ENCODE results near the gene SPEN.
A peak's percentile ranks its signal among the peaks of the same experiment; 100 is the strongest.

Gene SPEN

GRCh38 chr1:15958793-15959192 lies 111.3 kb downstream of the SPEN start (continued):
- TF ChIP-seq TSHZ1 (tag by site-specific recombination; IDR thresholded peaks at IDR 0.05; ENCODE audit: borderline replicate concordance) (peak; percentile 35; the same call in 1 of the 2 replicates), ZFP41 (tag by site-specific recombination; IDR thresholded peaks at IDR 0.05; ENCODE audit: borderline replicate concordance) (no peak), ATF2 (tag by site-specific recombination; IDR thresholded peaks at IDR 0.05; ENCODE audit: low read depth) (peak; percentile 79), BCL11A (tag by site-specific recombination; IDR thresholded peaks at IDR 0.05; ENCODE audit: low read depth) (no peak), ZNF366 (tag by site-specific recombination; conservative IDR thresholded peaks at IDR 0.05) (0 out of 2 replicates have a peak, but pooled peaks have one; percentile 14), ZBTB26 (tag by site-specific recombination; optimal IDR thresholded peaks at IDR 0.05) (no peak), ZNF335 (tag by site-specific recombination; conservative IDR thresholded peaks at IDR 0.05) (no peak), ZBTB20 (tag by site-specific recombination; IDR thresholded peaks at IDR 0.05) (no peak), OSR2 (tag by site-specific recombination; IDR thresholded peaks at IDR 0.05) (no peak), ZNF324 (tag by site-specific recombination; IDR thresholded peaks at IDR 0.05) (no peak), PBX3 (CRISPR knock-in tag; IDR thresholded peaks at IDR 0.05) (no peak), ZNF148 (tag by site-specific recombination; IDR thresholded peaks at IDR 0.05; ENCODE audit: borderline replicate concordance) (no peak), AEBP2 (tag by site-specific recombination; IDR thresholded peaks at IDR 0.05; ENCODE audit: borderline replicate concordance) (no peak), GLIS2 (tag by site-specific recombination; IDR thresholded peaks at IDR 0.05) (0 out of 2 replicates have a peak, but pooled peaks have one; percentile 44), ZNF518A (tag by site-specific recombination; conservative IDR thresholded peaks at IDR 0.05; ENCODE audit: low read depth) (no peak), PRDM4 (tag by site-specific recombination; IDR thresholded peaks at IDR 0.05) (no peak), ZFP3 (tag by site-specific recombination; IDR thresholded peaks at IDR 0.05; ENCODE audit: low read depth) (no peak), ZNF223 (tag by site-specific recombination; IDR thresholded peaks at IDR 0.05) (no peak), ZFP69B (tag by site-specific recombination; IDR thresholded peaks at IDR 0.05) (0 out of 2 replicates have a peak, but pooled peaks have one; percentile 13), ZNF707 (tag by site-specific recombination; IDR thresholded peaks at IDR 0.05) (no peak)
